Peyer's patch (tissue), 4 donors: ENCODE data around the gene ORC1.

ENCODE experiments used
- CTCF ChIP-seq, 6 experiments: fragments of 450-650 bp in 4 of 6; fragments of 200-600 bp in 2 of 6; sonication (generic) in 1 of 6; IDR thresholded peaks; one replicate each; pipeline ENCODE4 v1.5.1; 2017 to 2019; ENCODE audit warnings: antibody characterized with exemption in 6 of 6, mild to moderate bottlenecking in 3 of 6, moderate library complexity in 1 of 6
- POLR2A ChIP-seq, 2 donors: fragments of 450-650 bp; IDR thresholded peaks; one replicate each; pipeline ENCODE4 v1.5.1; 2017; ENCODE audit warnings: antibody characterized with exemption in 2 of 2, mild to moderate bottlenecking in 2 of 2, moderate library complexity in 2 of 2

GRCh38 chr1:52439976-52440375, 35.8 kb upstream of the ORC1 start:
- no peak for TF ChIP-seq CTCF (IDR thresholded peaks at IDR 0.05)
- no peak for TF ChIP-seq POLR2A (IDR thresholded peaks at IDR 0.05)
